A549 treated with CORT108297 at 1 μM for 4 hours (cell line): ENCODE measurements around the gene DHX16. TPM values are rescaled to one million over a fixed set of nuclear protein-coding genes. Genes with fewer than 3 reads are reported as not detected.

ENCODE experiments used
- total RNA-seq: library from RNA; stranded (reverse); fragments of 200-300 nt; extraction: Qiagen RNA extraction; gene quantifications from 5 replicates; pipeline ENCODE4 v1.2.3, GENCODE V29; 2022

DHX16 gene
- total RNA-seq: 26.3 to 30.5 TPM (median 28.5 TPM) in 5 replicates

DNA sequence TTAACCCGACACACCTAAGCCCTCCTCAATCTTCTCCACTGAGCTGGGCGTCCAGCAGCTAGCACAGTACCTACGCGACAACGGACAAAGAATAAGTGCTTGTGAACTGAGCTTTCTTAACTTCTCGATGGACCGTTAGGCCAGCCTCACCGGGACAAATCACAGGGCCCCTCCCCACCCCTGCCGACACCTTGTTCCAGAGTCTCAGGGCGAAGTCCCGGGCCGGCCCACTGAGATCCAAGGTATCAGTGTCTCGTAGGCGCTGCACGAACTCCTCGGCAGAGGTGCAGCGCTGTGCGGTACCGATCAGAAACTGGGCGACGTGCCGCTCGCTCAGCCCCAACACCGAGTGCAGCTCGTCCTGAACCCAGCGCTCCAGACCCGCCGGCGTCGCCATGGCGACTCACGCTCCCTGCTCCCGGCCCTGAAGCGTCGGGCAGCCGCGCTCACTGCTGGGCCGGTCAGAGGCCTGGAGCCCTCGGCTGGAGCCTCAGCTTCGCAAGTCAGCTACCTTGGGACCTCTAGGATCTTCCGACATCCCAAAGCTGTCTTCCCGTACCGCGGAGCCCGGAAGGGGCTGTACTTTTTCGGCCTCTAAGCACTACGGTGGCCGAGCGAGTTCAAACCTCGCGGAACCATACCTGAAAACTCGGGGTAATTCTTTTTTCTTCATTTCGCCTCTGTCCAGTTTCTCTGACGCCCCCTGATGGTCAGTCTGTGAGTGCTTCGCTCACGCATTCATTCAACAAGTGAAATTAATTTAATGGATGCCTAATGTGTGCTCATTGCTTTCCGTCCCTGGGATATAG is at the start of gene DHX16:
Gene DHX16 (minus strand): TSS at position 562 of the 809 bp plus-strand sequence. CDS start 165 bp downstream, at position 397.

DNA sequence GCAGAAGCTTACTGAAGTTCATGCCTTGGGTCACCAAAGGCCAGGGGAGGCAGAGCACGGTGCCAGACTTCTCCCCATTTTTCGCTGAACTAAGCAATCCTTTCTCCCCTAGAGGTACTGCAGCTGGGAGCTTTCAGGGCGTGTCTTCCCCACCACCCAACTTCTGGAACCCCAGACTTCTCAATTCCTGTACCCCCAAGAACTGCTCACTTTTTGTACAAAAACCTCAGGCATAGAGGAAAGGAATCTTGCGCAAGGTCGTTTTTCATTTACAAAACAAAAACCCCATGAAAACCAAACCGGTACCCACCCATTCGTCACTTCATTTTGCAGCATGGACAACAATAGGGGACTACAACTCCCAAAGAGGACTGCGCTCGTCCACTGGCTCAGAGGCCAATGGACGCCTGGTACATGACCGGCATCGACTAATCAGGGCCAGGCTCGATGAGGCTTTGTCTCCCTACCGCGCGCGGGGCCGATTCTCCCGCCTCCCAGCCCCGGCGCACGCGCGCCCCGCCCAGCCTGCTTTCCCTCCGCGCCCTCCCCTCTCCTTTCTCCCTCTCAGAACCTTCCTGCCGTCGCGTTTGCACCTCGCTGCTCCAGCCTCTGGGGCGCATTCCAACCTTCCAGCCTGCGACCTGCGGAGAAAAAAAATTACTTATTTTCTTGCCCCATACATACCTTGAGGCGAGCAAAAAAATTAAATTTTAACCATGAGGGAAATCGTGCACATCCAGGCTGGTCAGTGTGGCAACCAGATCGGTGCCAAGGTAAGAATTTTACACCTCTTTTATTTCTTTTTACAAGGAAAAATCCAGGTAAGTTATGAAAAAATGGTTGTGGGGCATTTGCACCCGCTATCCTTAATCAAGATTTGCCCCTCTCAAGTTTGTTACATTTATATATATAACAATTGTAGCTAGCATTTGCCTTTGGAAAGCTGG is 47.3 kb upstream of the DHX16 start, which contains the start of gene TUBB:
Gene TUBB (plus strand): TSS at position 562 of the 947 bp plus-strand sequence. CDS start 155 bp downstream, at position 717.

DNA sequence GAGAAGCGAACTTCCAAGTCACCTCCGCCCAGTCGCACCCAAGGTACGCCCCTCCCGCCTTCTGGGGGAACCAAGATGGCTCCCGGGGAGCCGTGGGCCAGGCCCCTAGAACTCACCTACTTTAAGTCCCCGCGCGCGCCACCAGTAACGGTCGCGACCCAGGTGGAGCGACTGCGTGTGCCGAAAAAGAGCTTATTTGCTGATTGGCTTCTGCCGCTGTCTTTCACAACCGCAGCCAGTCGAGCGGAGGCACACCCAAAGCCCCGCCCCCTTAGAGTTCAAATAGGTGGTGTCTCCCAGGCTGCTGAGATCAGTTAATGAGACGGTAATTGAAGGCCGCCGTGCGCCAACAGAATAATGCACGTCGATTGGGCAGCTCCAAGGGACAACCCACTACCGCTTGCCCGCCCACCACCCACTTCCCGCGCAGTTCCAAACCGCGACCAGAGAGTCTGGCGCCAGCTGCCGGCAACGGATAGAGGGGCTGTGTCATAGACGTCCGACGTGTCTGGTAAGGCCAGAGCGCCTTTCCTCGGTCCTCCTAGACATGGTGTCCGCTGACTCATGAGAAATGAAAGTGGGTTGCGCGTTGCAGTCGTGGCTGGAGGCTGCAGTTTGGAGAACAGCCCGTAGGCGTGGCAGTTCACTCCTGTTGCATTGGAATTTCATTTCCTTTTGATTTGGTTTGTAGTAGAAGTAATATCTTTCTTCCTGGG is 44.5 kb upstream of the DHX16 start, which contains the start of gene MDC1:
Gene MDC1 (minus strand): TSS at position 153 of the 716 bp plus-strand sequence. CDS start 2,106 bp downstream, outside the sequence.

GRCh38 chr6:30690403-30691207 is 17.8 kb upstream of the DHX16 start, which contains the start of gene NRM:
Gene NRM (minus strand): TSS chr6:30690984. CDS start chr6:30690974, 10 bp downstream.

DNA sequence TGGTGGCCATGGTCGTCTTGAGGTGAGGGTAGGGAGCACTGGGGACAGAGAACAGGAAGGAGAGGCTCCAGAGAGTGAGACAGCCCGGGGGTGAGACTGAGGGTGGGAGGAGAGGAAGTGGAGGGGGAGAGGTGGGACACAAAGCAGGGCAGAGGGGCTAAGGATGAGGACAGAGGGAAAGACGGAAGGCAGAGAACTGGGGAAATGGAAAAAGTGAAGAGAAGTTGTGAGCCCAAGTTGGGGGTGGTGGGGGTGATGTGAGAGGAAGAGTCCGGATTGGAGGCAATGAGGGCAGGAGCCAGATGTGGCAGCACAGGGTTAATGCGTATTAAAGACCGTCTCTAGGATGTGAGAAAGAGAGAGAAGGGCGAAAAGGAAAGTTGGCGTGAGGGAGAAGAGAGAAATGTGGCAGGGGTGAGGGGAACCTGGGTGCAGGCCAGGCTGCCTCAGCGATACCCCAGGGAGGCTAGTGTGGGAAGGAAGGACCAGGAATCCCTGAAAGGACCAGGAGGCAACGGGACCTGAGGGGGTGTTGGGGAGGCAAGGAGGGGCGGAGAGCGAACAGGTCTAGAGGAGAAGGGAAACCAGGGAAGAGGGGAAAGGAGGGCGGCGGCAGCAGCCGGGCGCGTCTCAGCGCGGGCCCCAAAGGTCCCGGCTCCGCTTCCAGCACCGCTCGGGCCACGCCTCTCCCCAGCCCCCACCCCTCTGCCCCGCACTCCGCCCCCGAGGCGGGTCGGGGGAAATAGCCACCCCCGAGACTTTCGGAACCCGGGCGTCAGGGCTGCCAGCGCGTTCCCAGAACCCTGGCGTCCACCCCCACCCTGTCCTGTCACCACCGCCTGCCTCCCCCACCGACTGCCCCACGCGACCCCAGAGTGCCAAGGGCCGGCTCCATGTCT is 13.5 kb upstream of the DHX16 start, which contains the start of gene PPP1R18:
Gene PPP1R18 (minus strand): TSS at position 637 of the 899 bp plus-strand sequence. CDS start 627 bp downstream, at position 10.

DNA sequence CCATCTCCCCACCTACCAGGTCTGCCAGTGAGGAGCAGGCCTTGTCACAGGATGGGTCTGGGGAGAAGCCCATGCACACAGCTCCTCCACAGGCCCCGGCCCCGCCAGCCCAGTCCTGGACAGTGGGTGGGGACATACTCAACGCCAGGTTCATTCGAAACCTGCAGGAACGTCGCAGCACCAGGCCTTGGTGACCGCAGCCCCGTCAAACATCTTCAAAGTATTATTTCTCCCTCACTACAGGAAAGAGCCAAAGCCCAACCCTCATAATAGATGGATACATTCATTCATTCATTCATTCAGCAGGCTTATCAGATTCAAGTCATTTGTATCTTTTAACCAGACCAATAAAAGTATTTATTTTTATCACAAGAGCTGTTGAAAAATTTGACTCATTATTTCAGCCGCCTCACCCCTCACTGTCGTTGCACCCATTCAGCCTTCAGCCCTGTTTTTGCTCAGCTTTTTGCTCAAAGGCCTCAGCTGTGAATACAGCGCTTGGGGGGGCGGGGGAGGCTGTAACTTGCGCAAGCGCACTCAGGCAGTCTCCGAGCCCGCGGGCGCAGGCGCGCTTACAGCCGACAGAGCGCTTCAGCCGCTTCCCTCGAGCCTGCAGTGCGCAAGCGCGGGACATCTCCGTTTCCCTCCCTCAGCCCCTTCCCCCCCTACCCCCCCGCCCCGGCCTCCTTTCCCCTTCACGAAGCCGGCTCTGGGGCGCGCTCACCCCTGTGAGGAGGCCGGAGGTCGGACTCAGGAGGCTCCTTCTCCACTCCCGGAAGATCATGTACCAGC is 26.2 kb downstream of the DHX16 start, which contains the start of gene C6orf136:
Gene C6orf136 (plus strand): TSS at position 684 of the 792 bp plus-strand sequence. CDS start 99 bp downstream, at position 783.

GRCh38 chr6:30626484-30627366 is 46.1 kb downstream of the DHX16 start, which contains the start of gene ATAT1:
Gene ATAT1 (plus strand): TSS chr6:30626874.

GRCh38 chr6:30617565-30618269 is 55.1 kb downstream of the DHX16 start, which contains the start of gene MRPS18B:
Gene MRPS18B (plus strand): TSS chr6:30617840. CDS start chr6:30617866, 26 bp downstream.

DNA sequence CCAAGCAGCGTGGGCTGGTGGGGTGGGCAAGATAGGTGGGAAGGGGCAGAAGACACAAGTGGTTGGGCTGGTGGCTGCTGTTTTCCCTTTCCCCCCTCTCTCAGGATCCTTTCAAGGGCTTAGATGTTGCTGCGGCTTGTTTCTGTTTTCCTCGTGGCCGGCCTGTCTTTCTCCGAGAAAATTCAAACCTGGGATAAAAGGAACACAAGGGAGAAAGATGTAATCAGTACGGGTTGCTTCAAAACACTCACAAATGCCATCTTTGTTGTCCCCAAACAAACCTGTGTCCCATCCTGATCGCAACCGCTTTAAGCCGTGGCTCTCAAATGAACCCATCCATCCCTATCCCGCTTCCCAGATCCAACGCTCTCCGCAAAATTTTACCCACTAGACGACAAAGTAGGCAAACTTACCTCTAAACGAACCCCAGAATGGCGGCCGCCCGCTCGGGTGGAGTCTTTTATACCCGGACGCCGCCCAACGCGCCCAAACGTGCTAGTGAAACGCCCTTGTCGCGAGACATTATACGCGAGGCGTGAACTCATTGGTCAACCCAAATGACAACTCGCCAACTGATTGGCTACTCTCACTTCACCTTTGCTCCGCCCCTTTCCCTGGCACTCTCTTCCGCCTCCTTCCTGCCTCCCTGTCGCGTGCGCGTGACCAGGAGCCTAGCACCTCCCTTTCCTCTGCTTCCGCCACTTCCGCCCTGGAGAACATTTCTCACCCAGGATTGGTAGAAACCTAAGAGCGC is 55.8 kb downstream of the DHX16 start, which contains the start of gene PPP1R10:
Gene PPP1R10 (minus strand): TSS at position 433 of the 754 bp plus-strand sequence. CDS start 7,299 bp downstream, outside the sequence.

Other genes starting within 250 kb of the DHX16 start
- 60.3 to 71.4 TPM (median 61.8 TPM) in 5 replicates for gene HLA-E, start 183.5 kb downstream of the DHX16 start, total RNA-seq
- 28.4 to 36.7 TPM (median 33.9 TPM) in 5 replicates for gene GNL1, start 116.5 kb downstream of the DHX16 start, total RNA-seq
- gene PRR3, start 115.7 kb downstream of the DHX16 start, total RNA-seq: 14.5 to 17.3 TPM (median 16.5 TPM) in 5 replicates
- 50.4 to 58.2 TPM (median 52.3 TPM) in 5 replicates for gene ABCF1, start 101.6 kb downstream of the DHX16 start, total RNA-seq
- 26.3 to 47.1 TPM (median 29.0 TPM) in 5 replicates for gene PPP1R10, start 55.8 kb downstream of the DHX16 start, total RNA-seq
- gene MRPS18B, start 55.2 kb downstream of the DHX16 start, total RNA-seq: 71.4 to 116 TPM (median 73.6 TPM) in 5 replicates
- 4.5 to 5.9 TPM (median 5.6 TPM) in 5 replicates for gene ATAT1, start 46.1 kb downstream of the DHX16 start, total RNA-seq
- 10.2 to 14.6 TPM (median 13.1 TPM) in 5 replicates for gene C6orf136, start 25.9 kb downstream of the DHX16 start, total RNA-seq
- 39.8 to 48.8 TPM (median 45.5 TPM) in 5 replicates for gene PPP1R18, start 13.6 kb upstream of the DHX16 start, total RNA-seq
- gene NRM, start 18.0 kb upstream of the DHX16 start, total RNA-seq: 20.0 to 29.7 TPM (median 29.0 TPM) in 5 replicates
- gene MDC1, start 44.3 kb upstream of the DHX16 start, total RNA-seq: 16.6 to 24.7 TPM (median 18.4 TPM) in 5 replicates
- gene TUBB, start 47.3 kb upstream of the DHX16 start, total RNA-seq: 792 to 978 TPM (median 919 TPM) in 5 replicates
- 81.9 to 102 TPM (median 96.8 TPM) in 5 replicates for gene FLOT1, start 69.7 kb upstream of the DHX16 start, total RNA-seq
- 97.9 to 167 TPM (median 130 TPM) in 5 replicates for gene IER3, start 71.5 kb upstream of the DHX16 start, total RNA-seq
- 41.3 to 63.5 TPM (median 55.9 TPM) in 5 replicates for gene DDR1, start 211.5 kb upstream of the DHX16 start, total RNA-seq
- 18.6 to 23.2 TPM (median 20.0 TPM) in 5 replicates for gene GTF2H4, start 235.2 kb upstream of the DHX16 start, total RNA-seq
- 10.8 to 14.3 TPM (median 13.2 TPM) in 5 replicates for gene VARS2, start 241.2 kb upstream of the DHX16 start, total RNA-seq